IMR-90 (cell line): ENCODE measurements around the gene FGF2. TPM values are rescaled to one million over a fixed set of nuclear protein-coding genes. Genes with fewer than 3 reads are reported as not detected.

ENCODE experiments used
- ATAC-seq: fragments of 200-7000 bp; cut with Tn5 transposase; 2 replicates; pipeline ENCODE4 v1.9.1; 2020; ENCODE audit warnings: low read depth, mild to moderate bottlenecking, moderate library complexity
- BruUV-seq: library from RNA; stranded (reverse); fragments of 400-500 nt; replicated peaks from 2 replicates; lab custom pipeline; 2021; lab: Mats Ljungman, UMichigan
- CTCF ChIA-PET: fragments of 300-600 bp; formaldehyde crosslinking; extraction: SDS; loops from one replicate; lab custom pipeline; 2021; ENCODE audit warnings: antibody characterized with exemption; lab: Yijun Ruan, JAX
- POLR2A ChIA-PET: fragments of 300-600 bp; sonication (Branson Sonifier 250); formaldehyde crosslinking; loops from one replicate; lab custom pipeline; 2022; ENCODE audit warnings: antibody characterized with exemption; ENCODE audit not compliant: unreplicated experiment; lab: Charles Lee
- DNase-seq: peaks from one replicate; pipeline ENCODE4 v3.0.0; 2013
- H2AFZ ChIP-seq: replicated peaks from 2 replicates; pipeline ENCODE3; 2013; ENCODE audit warnings: low read length, mild to moderate bottlenecking; ENCODE audit not compliant: poor library complexity
- H2AK5ac ChIP-seq: 2 replicates; pipeline ENCODE4 v1.6.1; 2013; ENCODE audit warnings: low read depth, low read length, inconsistent platforms
- H2AK9ac ChIP-seq: replicated peaks from 2 replicates; pipeline ENCODE3; 2013; ENCODE audit warnings: mild to moderate bottlenecking, low read depth, low read length, moderate library complexity; ENCODE audit not compliant: poor library complexity
- H2BK120ac ChIP-seq: 2 replicates; pipeline ENCODE4 v1.6.1; 2013; ENCODE audit warnings: low read depth, low read length, inconsistent platforms
- H2BK15ac ChIP-seq: 3 replicates; pipeline ENCODE4 v1.6.1; 2013; ENCODE audit warnings: low read depth, low read length, inconsistent platforms
- H2BK20ac ChIP-seq: 2 replicates; pipeline ENCODE4 v1.6.1; 2013; ENCODE audit warnings: low read depth, mild to moderate bottlenecking, inconsistent platforms, low read length, moderate library complexity
- H2BK5ac ChIP-seq: 2 replicates; pipeline ENCODE4 v1.6.1; 2013; ENCODE audit warnings: mild to moderate bottlenecking, low read depth, low read length, inconsistent platforms; ENCODE audit not compliant: poor library complexity, severe bottlenecking
- H3K14ac ChIP-seq: replicated peaks from 2 replicates; pipeline ENCODE4 v1.6.1; 2013; ENCODE audit warnings: low read depth, low read length, inconsistent platforms
- H3K18ac ChIP-seq: 2 replicates; pipeline ENCODE4 v1.6.1; 2013; ENCODE audit warnings: low read depth, low read length, control low read depth
- H3K23ac ChIP-seq: 2 replicates; pipeline ENCODE4 v1.6.1; 2013; ENCODE audit warnings: low read depth, low read length, inconsistent platforms
- H3K27ac ChIP-seq: 2 replicates; pipeline ENCODE4 v1.5.1; 2013; ENCODE audit warnings: mild to moderate bottlenecking, control low read depth, low read length; ENCODE audit not compliant: insufficient read depth
- H3K27me3 ChIP-seq: 2 replicates; pipeline ENCODE4 v1.6.1; 2013; ENCODE audit warnings: low read length; ENCODE audit not compliant: control insufficient read depth, insufficient read depth
- H3K36me3 ChIP-seq: 2 replicates; pipeline ENCODE4 v1.6.1; 2013; ENCODE audit warnings: low read length, mixed read lengths; ENCODE audit not compliant: control insufficient read depth, insufficient read depth
- H3K4ac ChIP-seq: 2 replicates; pipeline ENCODE4 v1.6.1; 2013; ENCODE audit warnings: low read depth, low read length, inconsistent platforms
- H3K4me1 ChIP-seq: 2 replicates; pipeline ENCODE4 v1.6.1; 2013; ENCODE audit warnings: low read length, mixed read lengths; ENCODE audit not compliant: control insufficient read depth, insufficient read depth
- H3K4me2 ChIP-seq: 2 replicates; pipeline ENCODE4 v1.6.1; 2013; ENCODE audit warnings: low read depth, mild to moderate bottlenecking, control low read depth, low read length, moderate library complexity
- H3K4me3 ChIP-seq: 2 replicates; pipeline ENCODE4 v1.5.1; 2013; ENCODE audit warnings: low read depth, mild to moderate bottlenecking, control low read depth, low read length, moderate library complexity; ENCODE audit not compliant: insufficient read depth
- H3K56ac ChIP-seq: 2 replicates; pipeline ENCODE4 v1.6.1; 2013; ENCODE audit warnings: low read length, inconsistent platforms; ENCODE audit not compliant: insufficient read depth; ENCODE audit errors: extremely low read depth
- H3K79me1 ChIP-seq, 2 experiments: 2 replicates each; pipeline ENCODE4 v1.6.1; 2013; ENCODE audit warnings: low read length in 2 of 2, inconsistent platforms in 1 of 2, low read depth in 1 of 2
- H3K9ac ChIP-seq: 2 replicates; pipeline ENCODE4 v1.6.1; 2013; ENCODE audit warnings: low read depth, low read length, control low read depth
- H3K9me1 ChIP-seq: 2 replicates; pipeline ENCODE4 v1.6.1; 2013; ENCODE audit warnings: low read length, inconsistent platforms; ENCODE audit not compliant: insufficient read depth
- H3K9me3 ChIP-seq: 2 replicates; pipeline ENCODE4 v1.6.1; 2013; ENCODE audit warnings: low read length; ENCODE audit not compliant: control insufficient read depth, insufficient read depth
- H4K20me1 ChIP-seq: 2 replicates; pipeline ENCODE4 v1.6.1; 2013; ENCODE audit warnings: low read length, inconsistent platforms; ENCODE audit not compliant: insufficient read depth
- H4K5ac ChIP-seq: 2 replicates; pipeline ENCODE4 v1.6.1; 2013; ENCODE audit warnings: mild to moderate bottlenecking, low read depth, low read length, control low read depth
- H4K8ac ChIP-seq, 2 experiments: 2 replicates each; pipeline ENCODE4 v1.6.1; 2013; ENCODE audit warnings: low read depth in 2 of 2, low read length in 2 of 2, control low read depth in 1 of 2, inconsistent platforms in 1 of 2
- H4K91ac ChIP-seq: 2 replicates; pipeline ENCODE4 v1.6.1; 2013; ENCODE audit warnings: low read depth, low read length, inconsistent platforms; ENCODE audit not compliant: insufficient read depth
- CEBPB ChIP-seq: IDR thresholded peaks from 2 replicates; pipeline ENCODE4 v1.6.1; 2012; ENCODE audit warnings: low read depth, low read length, improper control_type of control experiment
- MAFK ChIP-seq: IDR thresholded peaks from 2 replicates; pipeline ENCODE4 v1.6.1; 2012; ENCODE audit warnings: low read depth, low read length, improper control_type of control experiment
- MAZ ChIP-seq: IDR thresholded peaks from 2 replicates; pipeline ENCODE4 v1.6.1; 2012; ENCODE audit warnings: low read depth, mild to moderate bottlenecking, low read length, improper control_type of control experiment, moderate library complexity, borderline replicate concordance
- POLR2A ChIP-seq: IDR thresholded peaks from 2 replicates; pipeline ENCODE4 v1.6.1; 2012; ENCODE audit warnings: mild to moderate bottlenecking, low read depth, low read length
- RFX5 ChIP-seq: IDR thresholded peaks from 2 replicates; pipeline ENCODE4 v1.8.0; 2012; ENCODE audit warnings: low read depth, mild to moderate bottlenecking, low read length, moderate library complexity
- SMC3 ChIP-seq: fragments of 150-350 bp; IDR thresholded peaks from 2 replicates; pipeline ENCODE4 v1.6.1; 2016; ENCODE audit warnings: low read depth, mild to moderate bottlenecking, antibody characterized with exemption, low read length, moderate library complexity
- WGBS, 2 experiments: methylation state at CpG; one replicate each; pipeline versions ENCODE4 v1.1.5 to v1.1.7; 2013; ENCODE audit warnings: missing lambda C conversion rate in 2 of 2; ENCODE audit not compliant: insufficient read length in 1 of 2; ENCODE audit errors: extremely low coverage in 2 of 2; 5-methylcytosine and 5-hydroxymethylcytosine counted together
- dilution Hi-C: fragments of 300-500 bp; cut with HindIII; formaldehyde crosslinking; loops from one replicate; pipeline ENCODE4 v1.14.3; 2018; ENCODE audit warnings: low sequenced_read_pairs; ENCODE audit not compliant: unreplicated experiment
- in situ Hi-C: fragments of 300-500 bp; cut with MboI; formaldehyde crosslinking; loops from 3 replicates; pipeline ENCODE4 v1.14.3; 2019; ENCODE audit warnings: low sequenced_read_pairs, inconsistent platforms, mixed read lengths
- intact Hi-C: fragments of 100-400 bp; cut with micrococcal nuclease; formaldehyde crosslinking; loops from 2 replicates; pipeline ENCODE4 v1.10.0; 2022
- polyA plus RNA-seq, 3 experiments: library from polyadenylated mRNA; depleted of rRNA; stranded (reverse); fragments of >200 nt; gene quantifications; 2 replicates each; pipeline ENCODE4 v1.2.3, GENCODE V29; 2012; ENCODE audit warnings: low replicate concordance in 1 of 3
- total RNA-seq: library from RNA; depleted of rRNA; stranded (reverse); fragments of >200 nt; gene quantifications from 2 replicates; pipeline ENCODE4 v1.2.3, GENCODE V29; 2012
- TF ChIP-seq, protein P1 (sequence below): conservative IDR thresholded peaks from 2 replicates; pipeline ENCODE4 v1.5.1; 2012; ENCODE audit warnings: mild to moderate bottlenecking, low read depth, low read length, improper control_type of control experiment

The FGF2 gene
- total and polyA plus RNA-seq, 2 of the 4 experiments (the other 2 are of a cell fraction): 12.9 to 27.1 TPM

DNA sequence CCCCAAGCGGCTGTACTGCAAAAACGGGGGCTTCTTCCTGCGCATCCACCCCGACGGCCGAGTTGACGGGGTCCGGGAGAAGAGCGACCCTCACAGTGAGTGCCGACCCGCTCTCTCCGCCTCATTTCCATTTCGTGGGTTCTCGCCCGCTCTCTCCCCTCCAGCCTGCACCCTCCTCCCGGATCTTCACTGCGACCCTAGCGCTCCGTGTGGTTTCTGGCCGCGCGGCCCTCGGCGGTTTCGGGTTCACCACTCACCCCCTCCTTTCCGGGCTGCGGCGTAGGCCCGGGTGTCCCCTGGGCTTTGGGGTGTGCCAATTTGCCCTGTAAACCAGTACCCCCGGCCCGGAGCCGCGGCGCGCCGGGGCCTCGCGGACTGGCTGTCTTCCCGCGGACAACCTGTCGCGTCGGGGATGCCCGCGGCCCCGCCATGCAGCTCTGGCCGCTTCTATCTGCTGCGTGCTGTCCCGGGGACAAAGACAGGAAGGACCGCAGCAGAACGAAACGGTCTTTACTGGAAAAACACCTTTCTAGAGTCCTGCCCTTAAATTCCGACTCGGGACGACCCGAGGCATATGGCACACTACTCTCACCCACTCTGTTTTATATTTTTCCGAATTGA, 737 bp downstream of the FGF2 start:
- peak overlapping the region; percentile 88 for H3K56ac ChIP-seq
- H3K36me3 ChIP-seq: peaks cover 3% of the 10 kb centered on the region
- no TSS peak for BruUV-seq
- peak overlapping the region; percentile 65 for H4K91ac ChIP-seq
- no peaks in the 10 kb centered on the region for H3K9me3 ChIP-seq
- peaks cover 12% of the 10 kb centered on the region for H3K9me1 ChIP-seq
- POLR2A ChIA-PET: no interaction called here
- WGBS, 2 experiments: 1% methylated on average over 40 of the region's 57 CpGs; no CpG with 5 or more reads in 1 of the 2 experiments
- H2AK9ac ChIP-seq: peak overlapping the region; percentile 90
- H4K20me1 ChIP-seq: peaks cover 29% of the 10 kb centered on the region
- peak overlapping the region; percentile 51 for H4K5ac ChIP-seq
- ATAC-seq: peak; percentile 54
- DNase-seq: peak; percentile 25
- H3K4me3 ChIP-seq: peak overlapping the region; percentile 99
- H2AK5ac ChIP-seq: peak overlapping the region; percentile 50
- peak overlapping the region; percentile 96 for H3K14ac ChIP-seq
- H2BK120ac ChIP-seq: peak overlapping the region; percentile 64
- H3K4me2 ChIP-seq: peak overlapping the region; percentile 99
- CTCF ChIA-PET: interaction anchor here (1.3 to 1.9 kb wide), 2 partner anchors 61 to 87 kb away, joined by 3 to 7 read pairs; no protein-coding TSS in a partner anchor
- H2BK5ac ChIP-seq: peak overlapping the region; percentile 93
- H4K8ac ChIP-seq: peak overlapping the region; percentile 2 to 79; a peak in 3 of 4 replicates
- H2BK15ac ChIP-seq: 0 out of 3 replicates have a peak overlapping the region, but pooled peaks have one; percentile 55
- peak overlapping the region; percentile 95 for H3K23ac ChIP-seq
- peak overlapping the region; percentile 80 for H3K9ac ChIP-seq
- dilution Hi-C loops (no loop called here), in situ Hi-C loops (no loop called here), intact Hi-C loops (loop anchor here (2.0 to 5.0 kb wide), 2 partner anchors 35 to 87 kb away; no protein-coding TSS in a partner anchor)
- TF ChIP-seq MAZ (no peak), RFX5 (no peak), POLR2A (no peak), MAFK (no peak), SMC3 (no peak), CEBPB (no peak)
- TF ChIP-seq, protein P1, sequence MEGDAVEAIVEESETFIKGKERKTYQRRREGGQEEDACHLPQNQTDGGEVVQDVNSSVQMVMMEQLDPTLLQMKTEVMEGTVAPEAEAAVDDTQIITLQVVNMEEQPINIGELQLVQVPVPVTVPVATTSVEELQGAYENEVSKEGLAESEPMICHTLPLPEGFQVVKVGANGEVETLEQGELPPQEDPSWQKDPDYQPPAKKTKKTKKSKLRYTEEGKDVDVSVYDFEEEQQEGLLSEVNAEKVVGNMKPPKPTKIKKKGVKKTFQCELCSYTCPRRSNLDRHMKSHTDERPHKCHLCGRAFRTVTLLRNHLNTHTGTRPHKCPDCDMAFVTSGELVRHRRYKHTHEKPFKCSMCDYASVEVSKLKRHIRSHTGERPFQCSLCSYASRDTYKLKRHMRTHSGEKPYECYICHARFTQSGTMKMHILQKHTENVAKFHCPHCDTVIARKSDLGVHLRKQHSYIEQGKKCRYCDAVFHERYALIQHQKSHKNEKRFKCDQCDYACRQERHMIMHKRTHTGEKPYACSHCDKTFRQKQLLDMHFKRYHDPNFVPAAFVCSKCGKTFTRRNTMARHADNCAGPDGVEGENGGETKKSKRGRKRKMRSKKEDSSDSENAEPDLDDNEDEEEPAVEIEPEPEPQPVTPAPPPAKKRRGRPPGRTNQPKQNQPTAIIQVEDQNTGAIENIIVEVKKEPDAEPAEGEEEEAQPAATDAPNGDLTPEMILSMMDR: peak; percentile 2; the same call in 1 of the 2 replicates
- peak overlapping the region; percentile 61 for H3K18ac ChIP-seq
- peak overlapping the region; percentile 86 for H3K4ac ChIP-seq
- peak overlapping the region; percentile 96 for H3K27ac ChIP-seq
- H3K4me1 ChIP-seq: peaks cover 18% of the 10 kb centered on the region
- peak overlapping the region; percentile 91 for H2AFZ ChIP-seq
- peaks cover 3 to 42% of the 10 kb centered on the region in 2 experiments; a peak in 2 of 4 replicates for H3K79me1 ChIP-seq
- H3K27me3 ChIP-seq: no peaks in the 10 kb centered on the region
- peak overlapping the region; percentile 50; the same call in 1 of the 2 replicates for H2BK20ac ChIP-seq
